Measurements from ENCODE around the gene NFATC2. TPM values are rescaled to one million over a fixed set of nuclear protein-coding genes. Genes with fewer than 3 reads are reported as not detected.

NFATC2 gene
- total and polyA plus RNA-seq, 12 donors, result 0.43 to 5.7 (median 3.3) TPM

DNA sequence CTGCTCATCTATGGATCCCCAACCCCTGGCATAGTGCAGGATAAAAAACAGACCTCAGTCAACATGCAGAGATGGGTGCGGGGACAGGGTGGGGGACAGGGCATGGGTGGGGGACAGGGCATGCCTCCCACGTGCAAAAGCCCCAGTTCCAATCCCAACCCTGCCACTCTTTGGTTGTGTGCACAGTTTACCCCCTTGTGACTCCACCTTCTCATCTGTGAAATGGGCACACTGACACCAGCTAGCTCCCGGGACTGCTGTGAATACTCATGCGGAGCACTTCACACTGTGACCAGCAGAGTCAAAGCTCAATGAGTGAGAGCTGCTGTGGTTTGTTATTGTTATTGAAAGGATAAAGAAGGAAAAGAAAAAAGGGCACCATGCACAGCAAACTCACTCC, 69.3 kb downstream of the NFATC2 start:
- no peak for ATAC-seq
- H3K4me1 ChIP-seq, result no peaks in the 10 kb centered on the region
- no peak overlapping the region for H3K27ac ChIP-seq
- H3K36me3 ChIP-seq, result peaks cover 0 to 38% (median 0%) of the 10 kb centered on the region in 9 donors
- DNase-seq, result no peak
- WGBS, 2 donors, result 97 to 98% methylated on average over 4 of the region's 4 CpGs
- TF ChIP-seq, protein P1, sequence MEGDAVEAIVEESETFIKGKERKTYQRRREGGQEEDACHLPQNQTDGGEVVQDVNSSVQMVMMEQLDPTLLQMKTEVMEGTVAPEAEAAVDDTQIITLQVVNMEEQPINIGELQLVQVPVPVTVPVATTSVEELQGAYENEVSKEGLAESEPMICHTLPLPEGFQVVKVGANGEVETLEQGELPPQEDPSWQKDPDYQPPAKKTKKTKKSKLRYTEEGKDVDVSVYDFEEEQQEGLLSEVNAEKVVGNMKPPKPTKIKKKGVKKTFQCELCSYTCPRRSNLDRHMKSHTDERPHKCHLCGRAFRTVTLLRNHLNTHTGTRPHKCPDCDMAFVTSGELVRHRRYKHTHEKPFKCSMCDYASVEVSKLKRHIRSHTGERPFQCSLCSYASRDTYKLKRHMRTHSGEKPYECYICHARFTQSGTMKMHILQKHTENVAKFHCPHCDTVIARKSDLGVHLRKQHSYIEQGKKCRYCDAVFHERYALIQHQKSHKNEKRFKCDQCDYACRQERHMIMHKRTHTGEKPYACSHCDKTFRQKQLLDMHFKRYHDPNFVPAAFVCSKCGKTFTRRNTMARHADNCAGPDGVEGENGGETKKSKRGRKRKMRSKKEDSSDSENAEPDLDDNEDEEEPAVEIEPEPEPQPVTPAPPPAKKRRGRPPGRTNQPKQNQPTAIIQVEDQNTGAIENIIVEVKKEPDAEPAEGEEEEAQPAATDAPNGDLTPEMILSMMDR (IDR thresholded peaks at IDR 0.05), result no peak
- peaks cover 0 to 13% (median 0%) of the 10 kb centered on the region in 11 donors for H3K9me3 ChIP-seq
- no peak overlapping the region for H3K4me3 ChIP-seq
- no peaks in the 10 kb centered on the region for H3K27me3 ChIP-seq
- intact Hi-C loops (cut with DNase I), result no loop called here

DNA sequence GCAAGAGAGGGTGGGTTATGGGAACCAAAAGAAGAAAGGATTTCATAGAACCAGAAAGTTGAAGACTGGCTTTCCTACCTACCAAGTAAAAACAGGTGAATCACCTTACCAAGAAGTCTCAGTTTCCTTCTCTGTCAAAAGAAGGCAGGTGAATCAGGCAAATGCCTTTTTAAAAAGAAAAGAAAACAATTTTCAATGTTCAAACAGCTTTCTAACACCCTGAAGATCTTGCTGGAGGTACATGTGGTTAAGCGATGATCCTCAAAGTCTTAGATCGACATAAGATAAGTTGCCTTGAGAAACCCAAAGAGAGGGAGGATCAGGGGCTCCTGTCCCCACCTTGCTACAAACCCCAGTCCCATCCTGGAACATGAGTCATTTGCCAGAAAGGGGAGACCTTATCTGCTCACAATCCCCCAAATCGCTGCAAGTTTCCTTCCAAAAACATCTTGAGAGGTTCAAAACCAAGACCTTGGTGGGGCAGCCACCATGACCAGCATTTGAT, 71.6 kb downstream of the NFATC2 start:
- DNase-seq, result no peak
- Histone ChIP-seq H3K4me1 (no peaks in the 10 kb centered on the region), H3K4me3 (no peak overlapping the region), H3K27me3 (no peaks in the 10 kb centered on the region), H3K27ac (no peak overlapping the region), H3K36me3 (peaks cover 0 to 38% (median 0%) of the 10 kb centered on the region in 9 donors), H3K9me3 (no peaks in the 10 kb centered on the region)
- intact Hi-C loops (cut with DNase I), result no loop called here
- TF ChIP-seq, protein P1 (IDR thresholded peaks at IDR 0.05), result no peak
- 96 to 97% methylated on average over 3 of the region's 3 CpGs for WGBS, 2 donors
- ATAC-seq, result no peak

DNA sequence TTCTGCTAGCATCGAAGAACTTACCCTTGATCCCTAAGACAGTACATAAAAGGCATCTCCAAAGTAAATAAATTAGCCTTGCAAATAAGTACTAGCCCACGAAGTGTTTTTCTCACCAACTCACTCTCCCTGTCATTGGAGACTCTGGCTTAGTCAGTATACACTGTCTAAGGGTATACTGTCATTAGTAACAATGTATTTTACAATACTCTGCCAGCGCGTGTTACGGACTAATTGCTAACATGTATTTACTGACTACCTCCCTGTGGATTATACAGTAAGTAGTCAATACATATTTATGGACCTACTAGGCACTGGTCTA, 72.1 kb downstream of the NFATC2 start:
- Histone ChIP-seq H3K36me3 (peaks cover 0 to 36% (median 0%) of the 10 kb centered on the region in 9 donors), H3K27ac (no peak overlapping the region), H3K9me3 (no peaks in the 10 kb centered on the region), H3K27me3 (no peaks in the 10 kb centered on the region), H3K4me1 (no peaks in the 10 kb centered on the region), H3K4me3 (no peak overlapping the region)
- no peak for ATAC-seq
- no peak for DNase-seq
- TF ChIP-seq, protein P1 (IDR thresholded peaks at IDR 0.05), result no peak
- 91 to 92% methylated on average over 5 of the region's 5 CpGs for whole genome bisulfite sequencing, 2 donors
- intact Hi-C loops (cut with DNase I), result no loop called here

DNA sequence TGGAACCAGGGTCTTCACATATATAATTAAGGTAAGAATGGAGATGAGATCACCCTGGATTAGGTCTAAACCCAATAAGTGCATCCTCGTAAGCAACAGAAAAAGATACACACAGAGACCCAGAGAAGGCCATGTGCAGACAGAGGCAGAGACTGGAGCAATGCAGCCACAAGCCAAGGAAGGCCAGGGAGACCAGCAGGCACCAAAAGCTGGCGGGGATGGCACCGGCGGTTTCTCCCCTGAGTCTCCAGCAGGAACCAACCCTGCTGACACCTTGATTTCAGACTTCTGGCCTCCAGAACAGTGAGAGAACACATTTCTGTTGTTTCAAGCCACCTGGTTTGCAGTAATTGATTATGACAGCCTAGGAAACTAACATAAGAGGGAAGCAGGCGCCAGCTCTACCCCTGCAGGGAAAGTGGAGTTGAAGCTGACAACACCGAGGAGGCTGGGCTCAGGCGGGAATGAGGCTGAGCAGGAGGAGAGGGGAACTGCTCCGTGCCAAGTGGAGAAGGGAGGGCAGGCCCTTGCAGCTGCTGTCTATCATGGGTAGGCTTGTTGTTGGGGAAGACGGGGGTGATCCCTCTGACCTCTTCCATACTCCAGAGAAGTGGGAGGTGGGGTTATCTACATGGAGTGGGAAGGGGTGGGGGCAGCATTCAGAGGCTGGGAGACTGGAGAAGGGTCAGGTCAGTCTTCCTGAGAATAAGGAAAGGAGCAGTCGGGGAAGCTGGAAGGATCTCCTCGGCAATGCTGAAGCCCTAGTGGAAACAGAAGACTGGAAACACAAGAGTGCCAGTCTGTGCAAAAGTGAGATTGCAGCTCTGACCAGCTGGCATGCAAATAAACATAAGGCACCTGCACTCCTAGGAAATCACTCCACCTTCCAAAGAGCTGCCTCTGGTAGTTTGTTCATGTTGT, 72.7 kb downstream of the NFATC2 start:
- Histone ChIP-seq H3K27me3 (no peaks in the 10 kb centered on the region), H3K27ac (no peak overlapping the region)

More for the DNA sequence above, 72.7 kb downstream of the NFATC2 start:
- TF ChIP-seq, protein P1 (IDR thresholded peaks at IDR 0.05), result no peak
- ATAC-seq, result peak in 5 of 8 donors; percentile 30 to 74 (median 46)
- Histone ChIP-seq H3K36me3 (peaks cover 0 to 30% (median 0%) of the 10 kb centered on the region in 9 donors), H3K4me1 (no peaks in the 10 kb centered on the region), H3K9me3 (no peaks in the 10 kb centered on the region), H3K4me3 (no peak overlapping the region)
- 71 to 75% methylated on average over 11 of the region's 11 CpGs for WGBS, 2 donors
- intact Hi-C loops (cut with DNase I), result no loop called here
- DNase-seq, result no peak

Measured in heart right ventricle (tissue), 16 donors.